Measurements from ENCODE around the gene CEBPA. TPM values are rescaled to one million over a fixed set of nuclear protein-coding genes. Genes with fewer than 3 reads are reported as not detected.

Gene CEBPA
- total and polyA plus RNA-seq, 3 donors from 2014 or later: 3.5 to 5.0 (median 4.7) TPM

DNA sequence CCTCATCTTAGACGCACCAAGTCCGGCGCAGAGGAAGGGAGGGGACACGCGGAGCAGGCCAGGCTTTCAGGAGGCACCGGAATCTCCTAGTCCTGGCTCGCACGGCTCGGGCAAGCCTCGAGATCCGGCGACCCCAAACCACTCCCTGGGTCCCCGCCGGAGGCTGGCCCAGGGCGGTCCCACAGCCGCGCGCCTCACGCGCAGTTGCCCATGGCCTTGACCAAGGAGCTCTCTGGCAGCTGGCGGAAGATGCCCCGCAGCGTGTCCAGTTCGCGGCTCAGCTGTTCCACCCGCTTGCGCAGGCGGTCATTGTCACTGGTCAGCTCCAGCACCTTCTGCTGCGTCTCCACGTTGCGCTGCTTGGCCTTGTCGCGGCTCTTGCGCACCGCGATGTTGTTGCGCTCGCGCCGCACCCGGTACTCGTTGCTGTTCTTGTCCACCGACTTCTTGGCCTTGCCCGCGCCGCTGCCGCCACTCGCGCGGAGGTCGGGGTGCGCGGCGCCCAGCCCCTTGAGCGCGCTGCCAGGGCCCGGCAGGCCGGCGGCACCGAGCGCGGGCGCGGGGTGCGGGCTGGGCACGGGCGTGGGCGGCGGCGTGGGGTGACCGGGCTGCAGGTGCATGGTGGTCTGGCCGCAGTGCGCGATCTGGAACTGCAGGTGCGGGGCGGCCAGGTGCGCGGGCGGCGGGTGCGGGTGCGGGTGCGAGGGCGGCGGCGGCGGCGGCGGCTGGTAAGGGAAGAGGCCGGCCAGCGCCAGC is 1.0 kb downstream of the CEBPA start:
- no peak overlapping the region for H3K27ac ChIP-seq

DNA sequence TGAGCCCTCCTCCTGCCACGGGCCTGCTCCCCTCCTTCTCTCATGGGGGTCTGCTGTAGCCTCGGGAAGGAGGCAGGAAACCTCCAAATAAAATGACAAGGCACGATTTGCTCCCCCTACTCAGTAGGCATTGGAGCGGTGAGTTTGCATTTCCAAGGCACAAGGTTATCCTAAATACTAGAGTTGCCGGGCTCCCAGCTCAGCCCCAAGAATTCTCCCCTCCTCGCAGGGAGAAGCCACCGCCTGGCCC is 1.5 kb downstream of the CEBPA start:
- TF ChIP-seq, protein P1, sequence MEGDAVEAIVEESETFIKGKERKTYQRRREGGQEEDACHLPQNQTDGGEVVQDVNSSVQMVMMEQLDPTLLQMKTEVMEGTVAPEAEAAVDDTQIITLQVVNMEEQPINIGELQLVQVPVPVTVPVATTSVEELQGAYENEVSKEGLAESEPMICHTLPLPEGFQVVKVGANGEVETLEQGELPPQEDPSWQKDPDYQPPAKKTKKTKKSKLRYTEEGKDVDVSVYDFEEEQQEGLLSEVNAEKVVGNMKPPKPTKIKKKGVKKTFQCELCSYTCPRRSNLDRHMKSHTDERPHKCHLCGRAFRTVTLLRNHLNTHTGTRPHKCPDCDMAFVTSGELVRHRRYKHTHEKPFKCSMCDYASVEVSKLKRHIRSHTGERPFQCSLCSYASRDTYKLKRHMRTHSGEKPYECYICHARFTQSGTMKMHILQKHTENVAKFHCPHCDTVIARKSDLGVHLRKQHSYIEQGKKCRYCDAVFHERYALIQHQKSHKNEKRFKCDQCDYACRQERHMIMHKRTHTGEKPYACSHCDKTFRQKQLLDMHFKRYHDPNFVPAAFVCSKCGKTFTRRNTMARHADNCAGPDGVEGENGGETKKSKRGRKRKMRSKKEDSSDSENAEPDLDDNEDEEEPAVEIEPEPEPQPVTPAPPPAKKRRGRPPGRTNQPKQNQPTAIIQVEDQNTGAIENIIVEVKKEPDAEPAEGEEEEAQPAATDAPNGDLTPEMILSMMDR (IDR thresholded peaks at IDR 0.05): no peak
- no peak for TF ChIP-seq POLR2A (IDR thresholded peaks at IDR 0.05)
- intact Hi-C loops (cut with DNase I; ENCODE audit: low total_unique reads): no loop called here
- peaks cover 8% of the 10 kb centered on the region for H3K4me1 ChIP-seq
- H3K9me3 ChIP-seq: no peaks in the 10 kb centered on the region
- no peaks in the 10 kb centered on the region for H3K27me3 ChIP-seq
- peak overlapping the region; percentile 40 to 48 for H3K4me3 ChIP-seq
- 8 to 11% methylated on average over 7 of the region's 7 CpGs for whole genome bisulfite sequencing, 2 donors
- no peaks in the 10 kb centered on the region for H3K36me3 ChIP-seq (ENCODE audit: low read depth, missing control alignments)
- no peak overlapping the region for H3K27ac ChIP-seq
- DNase-seq: no peak

More for the DNA sequence above, 1.0 kb downstream of the CEBPA start:
- intact Hi-C loops (cut with DNase I; ENCODE audit: low total_unique reads): no loop called here
- no peak for DNase-seq
- no peaks in the 10 kb centered on the region for H3K36me3 ChIP-seq (ENCODE audit: low read depth, missing control alignments)
- H3K4me3 ChIP-seq: peak overlapping the region; percentile 40 to 48
- H3K4me1 ChIP-seq: peaks cover 8% of the 10 kb centered on the region
- 0 to 7% methylated on average over 5 to 58 of the region's 91 CpGs for WGBS, 2 donors
- H3K9me3 ChIP-seq: no peaks in the 10 kb centered on the region
- H3K27me3 ChIP-seq: no peaks in the 10 kb centered on the region
- TF ChIP-seq, protein P1 (IDR thresholded peaks at IDR 0.05): no peak
- no peak for TF ChIP-seq POLR2A (IDR thresholded peaks at IDR 0.05)

DNA sequence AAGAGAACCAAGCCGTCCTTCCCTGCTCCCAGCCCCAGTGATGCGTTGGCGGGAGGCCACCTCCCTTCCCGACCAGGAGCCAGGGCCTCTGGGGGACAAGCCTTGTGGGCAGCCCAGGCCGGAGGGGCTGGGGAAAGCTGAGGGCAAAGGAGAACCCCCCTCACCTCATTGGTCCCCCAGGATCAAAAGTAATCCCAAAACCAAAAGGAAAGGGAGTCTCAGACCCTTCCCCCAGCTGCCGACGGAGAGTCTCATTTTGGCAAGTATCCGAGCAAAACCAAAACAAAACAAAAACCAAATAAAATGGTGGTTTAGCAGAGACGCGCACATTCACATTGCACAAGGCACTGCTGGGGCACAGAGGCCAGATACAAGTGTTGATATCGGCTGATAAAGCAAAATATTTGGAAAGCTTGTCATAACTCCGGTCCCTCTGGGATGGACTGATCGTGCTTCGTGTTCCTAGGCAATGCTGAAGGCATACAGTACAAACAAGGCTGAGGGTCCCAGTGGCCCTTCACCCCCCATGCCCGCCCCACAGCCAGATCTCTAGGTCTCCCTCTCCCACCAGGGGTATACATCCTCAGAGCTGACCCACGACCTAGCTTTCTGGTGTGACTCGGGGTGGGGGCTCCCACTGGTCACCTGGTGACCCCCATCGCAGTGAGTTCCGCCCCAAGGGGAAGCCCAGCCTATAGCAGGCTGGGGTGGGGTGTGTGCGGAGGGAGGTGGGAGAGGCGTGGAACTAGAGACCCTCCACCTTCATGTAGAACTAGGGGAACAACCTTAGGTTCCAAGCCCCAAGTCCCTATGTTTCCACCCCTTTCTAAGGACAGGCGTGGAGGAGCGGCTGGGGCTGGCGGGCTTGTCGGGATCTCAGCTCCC is 2.1 kb downstream of the CEBPA start:
- H3K27me3 ChIP-seq: no peaks in the 10 kb centered on the region
- no peak for DNase-seq
- H3K36me3 ChIP-seq (ENCODE audit: low read depth, missing control alignments): no peaks in the 10 kb centered on the region
- peaks cover 8% of the 10 kb centered on the region for H3K4me1 ChIP-seq
- TF ChIP-seq POLR2A (IDR thresholded peaks at IDR 0.05): no peak
- TF ChIP-seq, protein P1 (IDR thresholded peaks at IDR 0.05): no peak
- intact Hi-C loops (cut with DNase I; ENCODE audit: low total_unique reads): no loop called here
- 37 to 47% methylated on average over 23 to 25 of the region's 25 CpGs for WGBS, 2 donors
- H3K4me3 ChIP-seq: peak overlapping the region in 1 of 2 donors; percentile 40
- H3K9me3 ChIP-seq: no peaks in the 10 kb centered on the region
- no peak overlapping the region for H3K27ac ChIP-seq

DNA sequence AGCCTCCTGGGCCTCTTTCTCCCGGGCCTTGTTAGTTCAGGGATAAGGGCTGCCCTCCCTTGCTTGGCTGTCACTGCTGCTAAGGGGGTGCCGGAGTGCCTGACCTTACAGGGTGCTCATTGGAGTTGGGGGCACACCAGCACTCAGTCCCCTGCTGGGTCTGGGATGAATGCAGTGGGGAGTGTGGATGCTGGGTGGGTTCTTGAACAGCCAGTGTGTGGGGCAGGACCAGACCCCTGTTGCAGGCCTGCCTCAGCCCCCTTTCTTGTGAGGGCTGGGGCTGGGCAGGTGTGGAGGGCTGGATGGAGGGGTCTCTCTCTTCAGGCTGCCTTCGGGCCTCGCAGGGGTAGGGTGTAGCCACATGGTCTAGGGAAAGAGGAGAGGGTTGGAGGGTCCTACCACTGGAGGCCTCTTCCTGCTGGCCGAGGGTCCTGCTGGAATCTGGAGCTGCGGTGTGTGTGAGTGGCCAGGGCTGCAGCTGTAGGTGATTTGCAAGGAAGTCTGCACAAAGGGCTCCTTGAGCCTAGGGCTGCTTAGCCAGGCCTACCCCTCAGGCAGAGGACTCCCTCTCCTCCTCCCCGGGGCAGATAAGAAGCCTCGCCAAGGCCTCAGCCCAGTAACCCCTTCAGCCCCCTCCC is 3.2 kb downstream of the CEBPA start:
- intact Hi-C loops (cut with DNase I; ENCODE audit: low total_unique reads): no loop called here
- TF ChIP-seq, protein P1 (IDR thresholded peaks at IDR 0.05): no peak
- no peak for TF ChIP-seq POLR2A (IDR thresholded peaks at IDR 0.05)
- DNase-seq: no peak
- WGBS, 2 donors: 63 to 73% methylated on average over 6 to 8 of the region's 8 CpGs
- Histone ChIP-seq H3K36me3 (ENCODE audit: low read depth, missing control alignments) (no peaks in the 10 kb centered on the region), H3K4me3 (no peak overlapping the region), H3K9me3 (no peaks in the 10 kb centered on the region), H3K27me3 (no peaks in the 10 kb centered on the region), H3K4me1 (peaks cover 8% of the 10 kb centered on the region), H3K27ac (no peak overlapping the region)
